Measurements from ENCODE around the gene CRB1. TPM values are rescaled to one million over a fixed set of nuclear protein-coding genes. Genes with fewer than 3 reads are reported as not detected.

The CRB1 gene
- total RNA-seq, 1 donor from 2014 or later, result 0.39 TPM

- no peak for DNase-seq
Observed at GRCh38 chr1:197351821-197352440, 83.9 kb downstream of the CRB1 start.

GRCh38 chr1:197355248-197355995 lies 87.4 kb downstream of the CRB1 start:
- DNase-seq, result no peak

GRCh38 chr1:197356723-197357533 lies 88.9 kb downstream of the CRB1 start:
- DNase-seq, result peak; percentile 6

GRCh38 chr1:197358959-197359358 lies 90.9 kb downstream of the CRB1 start:
- DNase-seq, result no peak

GRCh38 chr1:197360068-197360467 lies 92.0 kb downstream of the CRB1 start:
- DNase-seq, result no peak

- DNase-seq, result no peak
Observed at GRCh38 chr1:197362871-197363270, 94.8 kb downstream of the CRB1 start.

GRCh38 chr1:197363855-197364254 lies 95.8 kb downstream of the CRB1 start:
- DNase-seq, result no peak

GRCh38 chr1:197366996-197367395 lies 98.9 kb downstream of the CRB1 start:
- no peak for DNase-seq

- no peak for DNase-seq
Observed at GRCh38 chr1:197367627-197368026, 99.6 kb downstream of the CRB1 start.

GRCh38 chr1:197374428-197374827 lies 106.4 kb downstream of the CRB1 start:
- DNase-seq, result no peak

GRCh38 chr1:197384471-197384870 lies 116.4 kb downstream of the CRB1 start:
- no peak for DNase-seq

GRCh38 chr1:197388801-197389200 lies 120.7 kb downstream of the CRB1 start:
- no peak for DNase-seq

GRCh38 chr1:197390856-197391255 lies 122.8 kb downstream of the CRB1 start:
- DNase-seq, result no peak

- DNase-seq, result no peak
Observed at GRCh38 chr1:197391303-197392226, 123.5 kb downstream of the CRB1 start.

GRCh38 chr1:197392541-197392940 lies 124.5 kb downstream of the CRB1 start:
- DNase-seq, result no peak

GRCh38 chr1:197393105-197393504 lies 125.1 kb downstream of the CRB1 start:
- no peak for DNase-seq

- no peak for DNase-seq
Observed at GRCh38 chr1:197393772-197394171, 125.7 kb downstream of the CRB1 start.

GRCh38 chr1:197394831-197395608 lies 127.0 kb downstream of the CRB1 start:
- no peak for DNase-seq

- DNase-seq, result no peak
Observed at GRCh38 chr1:197397895-197398294, 129.8 kb downstream of the CRB1 start.

GRCh38 chr1:197399755-197400521 lies 131.9 kb downstream of the CRB1 start:
- no peak for DNase-seq

All from skin of body (tissue), 2 donors.